Urothelium cell line (cell line): ENCODE results near the gene UPF3A.
A peak's percentile ranks its signal among the peaks of the same experiment; 100 is the strongest.
"Not testable (repeated sequence)": the region's sequence is repeated elsewhere in the genome, so short reads cannot be mapped to it uniquely, and the experiment has no call there.

Experiments
- DNase-seq: peaks from one replicate; pipeline ENCODE4 v3.0.0; 2011; ENCODE audit warnings: low spot score, mixed read lengths
- FAIRE-seq: peaks from 2 replicates; lab custom pipeline; 2011; peaks lifted over from hg19 to GRCh38; lab: Jason Lieb, UNC

UPF3A gene

GRCh38 chr13:114333881-114334280, 52.5 kb downstream of the UPF3A start:
- not testable (repeated sequence) for FAIRE-seq

DNA sequence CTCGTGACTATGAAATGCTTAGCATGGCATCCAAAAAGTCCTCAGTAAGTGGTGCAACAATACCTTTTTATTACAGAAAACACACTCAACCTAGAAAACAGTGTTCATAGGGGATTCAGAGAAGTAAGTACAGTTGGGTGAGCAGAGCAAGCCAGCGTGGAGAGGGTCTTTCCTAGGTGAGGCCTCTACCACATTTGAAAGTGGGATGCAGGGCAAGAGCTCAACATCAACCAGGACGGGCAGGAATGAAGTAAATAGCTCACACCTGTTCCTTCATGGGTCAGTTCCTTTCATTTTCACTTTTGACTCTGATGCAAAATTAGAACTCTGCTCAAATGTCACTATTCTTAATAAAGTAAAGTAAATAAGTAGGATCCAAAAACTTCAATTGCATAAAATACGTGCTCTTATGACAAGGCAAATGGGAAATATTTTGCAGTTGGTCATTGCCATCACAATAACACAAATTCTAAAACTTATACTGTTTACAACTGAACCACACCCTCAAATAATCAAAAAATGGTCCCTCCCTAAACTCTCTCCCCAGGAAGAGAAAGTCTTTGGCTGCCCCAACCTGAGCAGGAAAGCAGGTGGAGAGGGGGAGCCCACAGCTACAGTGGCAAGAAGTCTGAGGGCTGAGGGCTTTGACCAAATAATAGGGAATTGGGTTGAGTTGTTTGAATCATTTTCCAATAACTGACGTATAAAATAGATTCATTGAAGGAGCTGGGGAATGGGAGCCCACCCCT, 53.1 kb downstream of the UPF3A start:
- no peak for FAIRE-seq
- DNase-seq = no peak

More at GRCh38 chr13:114333881-114334280, 52.5 kb downstream of the UPF3A start:
- DNase-seq = not testable (repeated sequence)

DNA sequence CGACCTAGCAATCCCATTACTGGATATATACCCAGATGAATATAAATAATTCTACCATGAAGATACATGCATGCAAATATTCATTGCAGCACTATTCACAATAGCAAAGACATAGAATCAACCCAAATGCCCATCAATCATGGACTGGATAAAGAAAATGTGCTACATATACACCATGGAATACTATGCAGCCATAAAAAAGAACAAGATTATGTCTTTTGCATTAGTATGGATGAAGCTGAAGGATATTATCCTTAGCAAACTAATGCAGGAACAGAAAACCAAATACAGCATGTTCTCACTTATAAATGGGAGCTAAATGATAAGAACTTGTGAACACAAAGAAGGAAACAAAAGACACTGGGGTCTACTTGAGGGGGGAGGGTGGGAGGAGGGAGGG, 55.1 kb downstream of the UPF3A start:
- not testable (repeated sequence) for DNase-seq, FAIRE-seq

GRCh38 chr13:114338959-114339358, 57.6 kb downstream of the UPF3A start:
- DNase-seq (no peak), FAIRE-seq (no peak)

GRCh38 chr13:114339857-114340534, 58.6 kb downstream of the UPF3A start:
- FAIRE-seq (no peak), DNase-seq (peak; percentile 67)

DNA sequence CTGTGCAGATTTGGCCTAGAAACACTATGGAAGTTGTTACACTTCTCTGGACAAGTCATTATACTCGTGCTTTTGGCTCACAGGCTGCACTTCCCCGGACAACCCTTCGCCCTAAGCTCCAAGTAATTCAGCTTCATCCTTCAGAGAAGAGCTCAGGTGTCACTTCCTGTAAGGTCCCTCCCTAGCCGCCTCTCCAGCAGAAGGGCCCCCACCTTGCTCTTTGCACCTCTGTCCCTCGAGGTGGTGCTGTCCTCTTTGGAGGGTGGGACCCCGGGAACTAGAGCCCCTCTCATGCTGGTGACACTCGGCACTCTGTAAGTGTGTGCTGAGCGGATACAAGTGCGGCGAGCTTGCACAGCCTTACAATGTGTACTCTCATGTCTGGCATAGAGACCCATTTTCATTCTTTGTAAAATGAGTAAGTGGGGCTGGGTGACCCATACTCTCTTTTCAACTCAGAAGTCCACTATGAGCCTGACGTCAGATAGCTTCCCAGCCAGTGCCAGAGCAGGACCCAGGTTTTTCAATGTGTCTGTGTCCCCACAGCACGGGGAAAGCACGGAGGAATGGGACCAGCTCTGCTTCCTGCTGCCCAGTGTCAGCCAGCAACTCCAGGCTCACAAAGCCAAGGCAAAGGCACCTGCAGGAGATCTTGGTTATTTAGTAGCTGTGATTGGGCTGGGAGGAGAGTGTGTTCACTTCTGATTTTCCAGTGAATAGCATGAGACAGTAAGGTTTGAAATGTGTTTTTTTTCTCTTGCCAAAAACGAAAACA, 59.8 kb downstream of the UPF3A start:
- no peak for FAIRE-seq

GRCh38 chr13:114347256-114347655, 65.9 kb downstream of the UPF3A start:
- FAIRE-seq, DNase-seq: not testable (repeated sequence)

More for the DNA sequence above, 59.8 kb downstream of the UPF3A start:
- DNase-seq = no peak

- peak; percentile 30 for DNase-seq
- not testable (repeated sequence) for FAIRE-seq
These were observed 71.4 kb downstream of the UPF3A start for GRCh38 chr13:114352763-114353162.

GRCh38 chr13:114353382-114353781, 72.0 kb downstream of the UPF3A start:
- DNase-seq = not testable (repeated sequence)

More at GRCh38 chr13:114353382-114353781, 72.0 kb downstream of the UPF3A start:
- not testable (repeated sequence) for FAIRE-seq
